RWPE2 (cell line): ENCODE results near the gene DOCK8.

ENCODE experiments used
- ATAC-seq: fragments of 200-7000 bp; cut with Tn5 transposase; 3 replicates; pipeline ENCODE4 v1.9.1; 2021; ENCODE audit warnings: low read depth
- DNase-seq: peaks from one replicate; pipeline ENCODE4 v3.0.0-alpha.2; 2020; ENCODE audit warnings: low spot score
- H3K27ac ChIP-seq: fragments of 450-650 bp; 2 replicates; pipeline ENCODE4 v1.5.1; 2017; ENCODE audit warnings: mild to moderate bottlenecking; ENCODE audit not compliant: poor library complexity, severe bottlenecking
- H3K27me3 ChIP-seq: fragments of 250-450 bp; sonication (Bioruptor Pico); 2 replicates; pipeline ENCODE4 v1.5.1; 2021; ENCODE audit warnings: mild to moderate bottlenecking, moderate library complexity; ENCODE audit not compliant: insufficient read depth, poor library complexity, severe bottlenecking
- H3K36me3 ChIP-seq: fragments of 250-450 bp; sonication (Bioruptor Pico); 2 replicates; pipeline ENCODE4 v1.5.1; 2020; ENCODE audit warnings: low read depth, mild to moderate bottlenecking, moderate library complexity
- H3K4me1 ChIP-seq: fragments of 250-450 bp; sonication (Bioruptor Pico); 2 replicates; pipeline ENCODE4 v1.5.1; 2021; ENCODE audit warnings: mild to moderate bottlenecking, moderate library complexity; ENCODE audit not compliant: insufficient read depth, poor library complexity, severe bottlenecking
- H3K4me3 ChIP-seq: fragments of 250-450 bp; sonication (Bioruptor Pico); 2 replicates; pipeline ENCODE4 v1.5.1; 2021; ENCODE audit warnings: mild to moderate bottlenecking, moderate library complexity; ENCODE audit not compliant: severe bottlenecking
- H3K9me3 ChIP-seq: fragments of 250-450 bp; sonication (Bioruptor Pico); 2 replicates; pipeline ENCODE4 v1.5.1; 2021; ENCODE audit warnings: mild to moderate bottlenecking, moderate library complexity; ENCODE audit not compliant: severe bottlenecking
- TF ChIP-seq, protein P1 (sequence below): fragments of 450-650 bp; IDR thresholded peaks from one replicate; pipeline ENCODE4 v1.5.1; 2017; ENCODE audit warnings: mild to moderate bottlenecking, moderate library complexity; ENCODE audit not compliant: poor library complexity, severe bottlenecking

DOCK8 gene

DNA sequence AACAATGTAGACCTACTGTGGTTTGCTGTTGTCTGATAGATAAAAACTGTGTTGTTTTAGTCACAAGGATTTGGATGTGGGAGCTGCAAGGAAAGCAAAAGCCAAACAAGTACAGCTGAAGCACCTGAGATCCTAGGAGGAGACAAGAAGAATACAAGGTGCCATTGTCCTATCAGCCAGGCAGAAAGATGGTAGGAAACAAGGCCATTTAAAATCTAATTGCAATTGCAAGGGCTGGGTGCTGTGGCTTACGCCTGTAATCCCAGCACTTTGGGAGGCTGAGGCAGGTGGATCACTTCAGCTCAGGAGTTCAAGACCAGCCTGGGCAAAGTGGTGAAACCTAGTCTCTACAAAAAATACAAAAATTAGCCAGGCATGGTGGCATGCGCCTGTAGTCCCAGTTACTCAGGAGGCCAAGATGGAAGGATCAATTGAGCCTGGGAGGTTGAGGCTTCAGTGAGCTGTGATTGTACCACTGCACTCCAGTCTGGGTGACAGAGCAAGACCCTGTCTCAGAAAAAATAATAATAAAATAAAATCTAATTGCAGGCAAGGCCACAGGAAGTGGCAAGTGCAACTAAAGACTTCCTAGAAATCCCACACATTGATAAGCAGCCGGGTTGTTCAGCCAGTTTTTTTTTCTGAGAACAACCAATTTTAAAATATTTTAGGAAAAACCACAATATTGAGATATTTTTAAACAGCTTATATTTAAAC is 22.6 kb downstream of the DOCK8 start:
- H3K27me3 ChIP-seq = peaks cover 12% of the 10 kb centered on the region
- TF ChIP-seq, protein P1, sequence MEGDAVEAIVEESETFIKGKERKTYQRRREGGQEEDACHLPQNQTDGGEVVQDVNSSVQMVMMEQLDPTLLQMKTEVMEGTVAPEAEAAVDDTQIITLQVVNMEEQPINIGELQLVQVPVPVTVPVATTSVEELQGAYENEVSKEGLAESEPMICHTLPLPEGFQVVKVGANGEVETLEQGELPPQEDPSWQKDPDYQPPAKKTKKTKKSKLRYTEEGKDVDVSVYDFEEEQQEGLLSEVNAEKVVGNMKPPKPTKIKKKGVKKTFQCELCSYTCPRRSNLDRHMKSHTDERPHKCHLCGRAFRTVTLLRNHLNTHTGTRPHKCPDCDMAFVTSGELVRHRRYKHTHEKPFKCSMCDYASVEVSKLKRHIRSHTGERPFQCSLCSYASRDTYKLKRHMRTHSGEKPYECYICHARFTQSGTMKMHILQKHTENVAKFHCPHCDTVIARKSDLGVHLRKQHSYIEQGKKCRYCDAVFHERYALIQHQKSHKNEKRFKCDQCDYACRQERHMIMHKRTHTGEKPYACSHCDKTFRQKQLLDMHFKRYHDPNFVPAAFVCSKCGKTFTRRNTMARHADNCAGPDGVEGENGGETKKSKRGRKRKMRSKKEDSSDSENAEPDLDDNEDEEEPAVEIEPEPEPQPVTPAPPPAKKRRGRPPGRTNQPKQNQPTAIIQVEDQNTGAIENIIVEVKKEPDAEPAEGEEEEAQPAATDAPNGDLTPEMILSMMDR = no peak
- no peak overlapping the region for H3K27ac ChIP-seq
- no peak overlapping the region for H3K4me3 ChIP-seq
- H3K4me1 ChIP-seq = no peaks in the 10 kb centered on the region
- H3K9me3 ChIP-seq = no peaks in the 10 kb centered on the region
- ATAC-seq (no peak), DNase-seq (no peak)
- H3K36me3 ChIP-seq = no peaks in the 10 kb centered on the region

DNA sequence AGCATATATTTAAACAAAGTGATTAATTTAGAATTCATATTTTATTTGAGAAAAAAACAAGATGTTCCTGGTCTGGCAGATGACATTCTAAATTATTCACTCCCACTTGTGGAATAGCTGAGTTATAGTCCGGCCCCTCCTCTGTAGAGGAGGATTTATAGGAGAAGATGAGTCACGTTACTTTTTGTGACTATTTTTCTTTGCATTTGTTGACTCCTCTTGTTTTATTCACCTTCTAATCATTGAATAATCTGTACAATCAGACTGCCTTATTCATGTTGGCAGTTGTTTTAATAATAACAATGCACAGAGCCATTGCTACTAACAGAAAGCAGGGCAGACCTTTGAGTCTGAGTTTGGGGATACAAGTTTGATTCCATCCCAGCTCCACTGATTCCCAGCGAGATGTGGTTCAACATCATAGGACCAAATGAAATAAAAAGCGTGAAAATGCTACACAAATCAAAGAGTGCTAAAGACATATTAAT is 23.2 kb downstream of the DOCK8 start:
- Histone ChIP-seq H3K4me1 (no peaks in the 10 kb centered on the region), H3K27me3 (peaks cover 15% of the 10 kb centered on the region), H3K9me3 (no peaks in the 10 kb centered on the region), H3K4me3 (no peak overlapping the region), H3K36me3 (no peaks in the 10 kb centered on the region), H3K27ac (no peak overlapping the region)
- ATAC-seq (no peak), DNase-seq (no peak)
- TF ChIP-seq, protein P1 = no peak

DNA sequence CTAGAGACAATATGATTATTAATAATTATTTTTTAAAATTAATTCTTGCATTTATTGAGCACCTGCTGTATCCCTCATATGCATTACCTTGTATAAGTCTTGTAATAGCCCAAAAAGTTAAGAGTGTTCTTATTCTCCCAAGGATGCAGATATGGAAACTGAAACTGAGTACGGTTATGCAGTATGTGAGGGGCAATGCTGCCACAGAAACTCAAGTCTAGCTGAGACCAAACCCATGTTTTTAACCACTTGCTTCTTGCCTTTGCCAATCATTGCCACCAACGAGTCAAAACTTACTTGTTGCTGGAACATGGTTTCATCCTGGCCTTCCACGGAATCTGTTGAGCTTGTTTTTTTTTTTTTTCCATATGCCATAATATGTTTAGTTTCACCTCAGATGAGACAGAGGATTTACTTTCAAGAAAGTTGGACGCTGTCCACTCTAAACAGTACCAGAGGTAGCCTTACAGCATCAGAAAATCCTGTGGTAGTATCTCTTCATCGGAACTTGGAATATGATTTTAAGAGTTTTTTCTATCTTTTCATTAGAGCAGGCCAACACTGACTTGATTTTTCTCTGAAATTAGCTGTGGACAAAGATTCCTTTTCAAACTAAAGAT is 27.9 kb downstream of the DOCK8 start:
- Histone ChIP-seq H3K27ac (no peak overlapping the region), H3K36me3 (no peaks in the 10 kb centered on the region), H3K27me3 (peaks cover 19% of the 10 kb centered on the region), H3K9me3 (no peaks in the 10 kb centered on the region), H3K4me1 (no peaks in the 10 kb centered on the region), H3K4me3 (no peak overlapping the region)
- TF ChIP-seq, protein P1 = no peak
- no peak for DNase-seq
- ATAC-seq = no peak

- Histone ChIP-seq H3K36me3 (no peaks in the 10 kb centered on the region), H3K27me3 (peaks cover 3% of the 10 kb centered on the region), H3K27ac (no peak overlapping the region), H3K4me1 (no peaks in the 10 kb centered on the region), H3K9me3 (no peaks in the 10 kb centered on the region), H3K4me3 (no peak overlapping the region)
- TF ChIP-seq, protein P1 = no peak
- no peak for DNase-seq
- no peak for ATAC-seq
These were observed 33.8 kb downstream of the DOCK8 start for GRCh38 chr9:248278-248961.
